H9 (cell line): ENCODE data around the gene ARSG. TPM values are rescaled to one million over a fixed set of nuclear protein-coding genes. Genes with fewer than 3 reads are reported as not detected.

ENCODE experiments used
- DNase-seq: peaks from one replicate; pipeline ENCODE4 v3.0.0-alpha.2; 2017
- H2AFZ ChIP-seq: one replicate; pipeline ENCODE4 v1.6.1; 2013; ENCODE audit warnings: mild to moderate bottlenecking, low read length, control low read depth, moderate library complexity
- H2AK5ac ChIP-seq: 2 replicates; pipeline ENCODE4 v1.6.1; 2013; ENCODE audit warnings: low read length, control low read depth, mixed read lengths; ENCODE audit not compliant: insufficient read length
- H2BK120ac ChIP-seq: one replicate; pipeline ENCODE4 v1.6.1; 2013; ENCODE audit warnings: low read depth, mild to moderate bottlenecking, low read length, control low read depth, inconsistent platforms; ENCODE audit not compliant: poor library complexity, severe bottlenecking
- H2BK12ac ChIP-seq: 2 replicates; pipeline ENCODE4 v1.6.1; 2013; ENCODE audit warnings: low read length, control low read depth, mixed read lengths, low read depth; ENCODE audit not compliant: insufficient read length
- H2BK15ac ChIP-seq: 2 replicates; pipeline ENCODE4 v1.6.1; 2013; ENCODE audit warnings: low read depth, low read length, control low read depth
- H2BK20ac ChIP-seq: one replicate; pipeline ENCODE4 v1.6.1; 2013; ENCODE audit warnings: low read depth, mild to moderate bottlenecking, low read length, control low read depth, inconsistent platforms; ENCODE audit not compliant: poor library complexity, severe bottlenecking
- H2BK5ac ChIP-seq: 2 replicates; pipeline ENCODE4 v1.6.1; 2013; ENCODE audit warnings: low read length, control low read depth, mixed read lengths; ENCODE audit not compliant: insufficient read length
- H3K14ac ChIP-seq: 2 replicates; pipeline ENCODE4 v1.6.1; 2013; ENCODE audit warnings: low read length, control low read depth; ENCODE audit not compliant: insufficient read depth
- H3K18ac ChIP-seq: 2 replicates; pipeline ENCODE4 v1.6.1; 2013; ENCODE audit warnings: low read depth, mild to moderate bottlenecking, mixed read lengths, low read length, control low read depth; ENCODE audit not compliant: insufficient read length
- H3K23ac ChIP-seq: 2 replicates; pipeline ENCODE4 v1.6.1; 2013; ENCODE audit warnings: low read length, control low read depth, mixed read lengths, low read depth; ENCODE audit not compliant: insufficient read length
- H3K23me2 ChIP-seq: 2 replicates; pipeline ENCODE4 v1.6.1; 2013; ENCODE audit warnings: low read depth, mild to moderate bottlenecking, mixed read lengths, low read length, control low read depth; ENCODE audit not compliant: insufficient read length, poor library complexity, severe bottlenecking
- H3K27ac ChIP-seq: 2 replicates; pipeline ENCODE4 v1.5.1; 2013; ENCODE audit warnings: low read length, control low read depth, mixed read lengths, low read depth; ENCODE audit not compliant: insufficient read length
- H3K27me3 ChIP-seq: 2 replicates; pipeline ENCODE4 v1.6.1; 2013; ENCODE audit warnings: low read length, control low read depth, inconsistent platforms; ENCODE audit not compliant: insufficient read depth
- H3K4ac ChIP-seq: 2 replicates; pipeline ENCODE4 v1.6.1; 2013; ENCODE audit warnings: low read depth, mild to moderate bottlenecking, control low read depth, inconsistent platforms, low read length, moderate library complexity
- H3K4me1 ChIP-seq: 2 replicates; pipeline ENCODE4 v1.6.1; 2013; ENCODE audit warnings: low read length, control low read depth, inconsistent platforms; ENCODE audit not compliant: insufficient read depth
- H3K4me2 ChIP-seq: 2 replicates; pipeline ENCODE4 v1.6.1; 2013; ENCODE audit warnings: low read length, control low read depth, mixed read lengths; ENCODE audit not compliant: insufficient read length, insufficient read depth
- H3K56ac ChIP-seq: 2 replicates; pipeline ENCODE4 v1.6.1; 2013; ENCODE audit warnings: low read depth, mild to moderate bottlenecking, mixed read lengths, low read length, control low read depth; ENCODE audit not compliant: insufficient read length
- H3K79me1 ChIP-seq: 2 replicates; pipeline ENCODE4 v1.6.1; 2013; ENCODE audit warnings: low read depth, mild to moderate bottlenecking, moderate library complexity, low read length, control low read depth, inconsistent platforms; ENCODE audit not compliant: insufficient read depth, poor library complexity, severe bottlenecking
- H3K79me2 ChIP-seq: 2 replicates; pipeline ENCODE4 v1.6.1; 2013; ENCODE audit warnings: low read length, control low read depth, inconsistent platforms; ENCODE audit not compliant: insufficient read depth
- H3K9ac ChIP-seq: 2 replicates; pipeline ENCODE4 v1.6.1; 2013; ENCODE audit warnings: low read length, control low read depth, mixed read lengths; ENCODE audit not compliant: insufficient read length; ENCODE audit errors: extremely low read depth
- H3K9me3 ChIP-seq: one replicate; pipeline ENCODE4 v1.6.1; 2013; ENCODE audit warnings: low read depth, low read length, inconsistent platforms; ENCODE audit not compliant: control insufficient read depth
- H3T11ph ChIP-seq: one replicate; pipeline ENCODE4 v1.6.1; 2013; ENCODE audit warnings: mild to moderate bottlenecking, low read length, control low read depth, inconsistent platforms
- H4K20me1 ChIP-seq: one replicate; pipeline ENCODE4 v1.6.1; 2013; ENCODE audit not compliant: control insufficient read depth, insufficient read length, insufficient read depth
- H4K5ac ChIP-seq: 2 replicates; pipeline ENCODE4 v1.6.1; 2013; ENCODE audit warnings: low read depth, mild to moderate bottlenecking, mixed read lengths, low read length, control low read depth; ENCODE audit not compliant: insufficient read length
- H4K8ac ChIP-seq: replicated peaks from 2 replicates; pipeline ENCODE4 v1.6.1; 2013; ENCODE audit warnings: low read length, control low read depth, mixed read lengths, low read depth; ENCODE audit not compliant: insufficient read length
- H4K91ac ChIP-seq: 2 replicates; pipeline ENCODE4 v1.6.1; 2013; ENCODE audit warnings: low read depth, mild to moderate bottlenecking, moderate library complexity, mixed read lengths, low read length, control low read depth; ENCODE audit not compliant: insufficient read length
- H3K27ac Mint-ChIP-seq, 3 experiments: 2 replicates in 2 of 3; 3 replicates in 1 of 3; pipeline ENCODE4 v1.8.0; 2020 to 2021; ENCODE audit warnings: mixed read lengths in 3 of 3, mild to moderate bottlenecking in 1 of 3, moderate library complexity in 1 of 3
- H3K27me3 Mint-ChIP-seq: 2 replicates; pipeline ENCODE4 v1.8.0; 2021; ENCODE audit warnings: low read depth, mild to moderate bottlenecking, moderate library complexity, mixed read lengths
- H3K36me3 Mint-ChIP-seq, 3 experiments: 2 replicates in 2 of 3; 3 replicates in 1 of 3; pipeline ENCODE4 v1.8.0; 2020 to 2021; ENCODE audit warnings: low read depth in 3 of 3, mixed read lengths in 3 of 3; ENCODE audit not compliant: insufficient read depth in 1 of 3
- H3K4me1 Mint-ChIP-seq, 2 experiments: 2 replicates each; pipeline ENCODE4 v1.8.0; 2020; ENCODE audit warnings: mixed read lengths in 2 of 2
- H3K4me3 Mint-ChIP-seq, 2 experiments: 2 replicates in 1 of 2; 3 replicates in 1 of 2; pipeline ENCODE4 v1.8.0; 2020 to 2021; ENCODE audit warnings: mild to moderate bottlenecking in 2 of 2, mixed read lengths in 2 of 2, moderate library complexity in 1 of 2
- H3K9me3 Mint-ChIP-seq, 2 experiments: 2 replicates in 1 of 2; 3 replicates in 1 of 2; pipeline ENCODE4 v1.8.0; 2020; ENCODE audit warnings: mild to moderate bottlenecking in 2 of 2, mixed read lengths in 2 of 2, moderate library complexity in 1 of 2
- CTCF ChIP-seq: fragments of 200-600 bp; sonication (generic); conservative IDR thresholded peaks from 3 replicates; pipeline ENCODE4 v1.8.0; 2021; ENCODE audit warnings: antibody characterized with exemption, mild to moderate bottlenecking
- WGBS: extraction: QIAGEN DNeasy Blood & Tissue Kit; methylation state at CpG from one replicate; pipeline ENCODE4 v1.1.7; 2013; ENCODE audit warnings: missing lambda C conversion rate, low lambda C conversion rate, mixed read lengths; ENCODE audit not compliant: insufficient read length; ENCODE audit errors: extremely low coverage; 5-methylcytosine and 5-hydroxymethylcytosine counted together
- total RNA-seq: library from RNA; stranded (reverse); gene quantifications from 2 replicates; pipeline ENCODE4 v1.2.1, GENCODE V29; 2021

Gene ARSG
- total RNA-seq, 1 experiment from 2014 or later, result 3.6 TPM

GRCh38 chr17:68365469-68365868 lies 74.2 kb downstream of the ARSG start:
- Histone ChIP-seq H3K27ac (no peak overlapping the region), H3K23me2 (no peaks in the 10 kb centered on the region), H2BK12ac (no peak overlapping the region), H3K14ac (no peak overlapping the region), H4K5ac (no peak overlapping the region), H3K4me2 (no peak overlapping the region), H3K56ac (no peak overlapping the region), H2BK15ac (no peak overlapping the region), H2BK120ac (no peak overlapping the region), H2BK20ac (no peak overlapping the region), H3K79me1 (no peaks in the 10 kb centered on the region), H3K9ac (no peak overlapping the region), H2AFZ (no peak overlapping the region), H3T11ph (no peak overlapping the region), H3K9me3 (no peaks in the 10 kb centered on the region), H2AK5ac (no peak overlapping the region), H3K23ac (no peak overlapping the region), H2BK5ac (no peak overlapping the region), H3K4ac (no peak overlapping the region), H4K20me1 (no peaks in the 10 kb centered on the region), H4K8ac (no peak overlapping the region), H3K79me2 (no peaks in the 10 kb centered on the region), H3K18ac (no peak overlapping the region), H4K91ac (no peak overlapping the region), H3K4me1 (no peaks in the 10 kb centered on the region), H3K27me3 (no peaks in the 10 kb centered on the region)
- H3K36me3 Mint-ChIP-seq, result peaks cover 0 to 3% (median 2%) of the 10 kb centered on the region in 3 experiments; a peak in 2 of 7 replicates
- no peak overlapping the region for H3K4me3 Mint-ChIP-seq
- no peak for TF ChIP-seq CTCF
- no peak for DNase-seq
- WGBS, result no CpG with 5 or more reads among the region's 2 CpGs
- peaks cover 1% of the 10 kb centered on the region; the same call in 1 of the 2 replicates for H3K27me3 Mint-ChIP-seq
- no peaks in the 10 kb centered on the region for H3K9me3 Mint-ChIP-seq
- H3K4me1 Mint-ChIP-seq, result peaks cover 14% of the 10 kb centered on the region in 2 experiments
- no peak overlapping the region for H3K27ac Mint-ChIP-seq
